ENCODE data around the gene TLDC2. TPM values are rescaled to one million over a fixed set of nuclear protein-coding genes. Genes with fewer than 3 reads are reported as not detected.
"Not testable (repeated sequence)": the region's sequence is repeated elsewhere in the genome, so short reads cannot be mapped to it uniquely, and the experiment has no call there.

TLDC2 gene
- total RNA-seq, 1 donor from 2014 or later: not detected

- intact Hi-C loops (cut with micrococcal nuclease): loop anchor here (10.0 kb wide), 1 partner anchor 239 kb away; the partner anchor contains the start of gene SLA2
- no peak overlapping the region for H3K4me3 Mint-ChIP-seq
- no peak for DNase-seq (ENCODE audit: low spot score)
- no peaks in the 10 kb centered on the region for H3K27me3 Mint-ChIP-seq (ENCODE audit: insufficient read depth)
- peaks cover 2% of the 10 kb centered on the region for H3K36me3 Mint-ChIP-seq (ENCODE audit: low read depth)
- no peak overlapping the region for H3K27ac Mint-ChIP-seq
- peaks cover 14% of the 10 kb centered on the region for H3K4me1 Mint-ChIP-seq (ENCODE audit: low read depth)
- no peaks in the 10 kb centered on the region for H3K9me3 Mint-ChIP-seq
Observed at GRCh38 chr20:36883977-36884535, 8.1 kb downstream of the TLDC2 start.

- no peak overlapping the region for H3K4me3 Mint-ChIP-seq
- peaks cover 14% of the 10 kb centered on the region for H3K4me1 Mint-ChIP-seq (ENCODE audit: low read depth)
- DNase-seq (ENCODE audit: low spot score): no peak
- H3K36me3 Mint-ChIP-seq (ENCODE audit: low read depth): peaks cover 9% of the 10 kb centered on the region
- no peak overlapping the region for H3K27ac Mint-ChIP-seq
- intact Hi-C loops (cut with micrococcal nuclease): loop anchor here (10.0 kb wide), 1 partner anchor 241 kb away; the partner anchor contains the start of gene SLA2
- no peaks in the 10 kb centered on the region for H3K27me3 Mint-ChIP-seq (ENCODE audit: insufficient read depth)
- H3K9me3 Mint-ChIP-seq: no peaks in the 10 kb centered on the region
Observed at GRCh38 chr20:36885356-36885755, 9.4 kb downstream of the TLDC2 start.

DNA sequence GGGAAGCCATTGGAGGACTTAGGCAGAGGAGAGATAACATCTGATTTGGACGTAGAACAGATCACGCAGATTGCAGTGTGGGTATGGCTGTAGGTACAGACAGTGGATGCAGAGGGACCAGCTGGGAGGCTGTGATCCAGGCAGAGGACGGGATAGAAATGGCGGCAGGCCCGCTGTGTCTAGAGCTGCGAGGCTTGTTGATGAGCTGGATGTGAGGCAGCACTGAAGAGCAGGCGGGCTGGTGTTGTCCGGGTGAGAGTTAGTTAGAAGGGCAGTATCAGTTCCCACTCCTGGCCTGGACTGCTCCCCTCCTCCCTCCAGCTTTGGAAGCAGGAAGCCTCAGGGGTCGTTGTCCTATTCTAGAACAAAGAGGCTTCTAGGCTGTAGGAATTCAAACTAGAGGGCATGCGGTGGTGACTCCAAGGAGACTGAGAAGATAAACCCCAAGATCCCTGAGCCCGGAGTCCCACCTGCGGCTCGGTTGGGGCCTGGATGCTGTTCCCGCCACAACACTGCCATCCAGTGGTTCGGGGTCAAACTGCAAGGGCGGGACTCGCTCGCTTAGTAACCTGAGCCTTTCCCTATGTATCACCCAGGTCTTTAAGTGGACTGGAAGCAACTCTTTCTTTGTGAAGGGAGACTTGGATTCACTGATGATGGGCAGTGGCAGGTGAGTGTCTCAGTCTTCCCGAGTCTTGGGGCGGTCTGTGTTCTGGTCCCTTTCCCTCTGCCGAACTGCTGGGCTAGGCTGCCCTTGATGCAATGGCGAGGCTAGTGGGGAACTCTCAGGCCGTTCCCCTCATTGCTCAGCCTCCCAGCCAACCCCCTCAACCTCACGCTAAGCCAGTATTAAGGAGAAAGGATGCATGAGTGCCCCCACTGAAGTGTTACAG is 11.2 kb downstream of the TLDC2 start:
- peak; percentile 65 for DNase-seq (ENCODE audit: low spot score)
- Mint-ChIP-seq H3K9me3 (no peaks in the 10 kb centered on the region), H3K4me3 (no peak overlapping the region), H3K36me3 (ENCODE audit: low read depth) (peaks cover 17% of the 10 kb centered on the region), H3K4me1 (ENCODE audit: low read depth) (peaks cover 17% of the 10 kb centered on the region), H3K27ac (peak overlapping the region; percentile 0), H3K27me3 (ENCODE audit: insufficient read depth) (no peaks in the 10 kb centered on the region)
- intact Hi-C loops (cut with micrococcal nuclease): loop anchor here (1.0 to 10.0 kb wide), 4 partner anchors 52 to 242 kb away; partner anchors contain the start of gene SLA2

DNA sequence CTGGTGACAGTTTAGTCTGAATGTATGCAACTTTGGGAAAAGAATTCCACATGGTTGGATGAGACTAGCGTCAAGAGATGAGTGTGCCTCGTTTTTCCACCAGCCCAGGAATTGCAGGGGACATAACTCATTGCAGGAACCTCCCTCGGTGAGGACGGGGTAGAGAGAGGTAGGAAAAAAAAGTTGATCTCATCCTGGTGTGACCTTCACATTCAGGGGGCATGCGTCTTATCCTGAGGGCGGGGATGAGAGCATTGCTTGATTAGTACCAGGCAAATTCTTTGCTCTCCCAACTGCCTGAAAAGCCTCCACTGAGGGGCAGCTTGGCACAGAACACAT is 11.8 kb downstream of the TLDC2 start:
- no peak overlapping the region for H3K4me3 Mint-ChIP-seq

GRCh38 chr20:36888880-36889516 is 13.1 kb downstream of the TLDC2 start:
- Mint-ChIP-seq H3K4me3 (no peak overlapping the region), H3K36me3 (ENCODE audit: low read depth) (peaks cover 28% of the 10 kb centered on the region), H3K4me1 (ENCODE audit: low read depth) (peaks cover 19% of the 10 kb centered on the region), H3K9me3 (no peaks in the 10 kb centered on the region), H3K27ac (no peak overlapping the region), H3K27me3 (ENCODE audit: insufficient read depth) (no peaks in the 10 kb centered on the region)
- DNase-seq (ENCODE audit: low spot score): no peak
- intact Hi-C loops (cut with micrococcal nuclease): loop anchor here (10.0 kb wide), 1 partner anchor 244 kb away; the partner anchor contains the start of gene SLA2

More for the DNA sequence above, 11.8 kb downstream of the TLDC2 start:
- intact Hi-C loops (cut with micrococcal nuclease): loop anchor here (1.0 to 10.0 kb wide), 4 partner anchors 53 to 243 kb away; partner anchors contain the start of gene SLA2
- Mint-ChIP-seq H3K27me3 (ENCODE audit: insufficient read depth) (no peaks in the 10 kb centered on the region), H3K9me3 (no peaks in the 10 kb centered on the region), H3K4me1 (ENCODE audit: low read depth) (peaks cover 19% of the 10 kb centered on the region), H3K27ac (no peak overlapping the region), H3K36me3 (ENCODE audit: low read depth) (peaks cover 22% of the 10 kb centered on the region)
- DNase-seq (ENCODE audit: low spot score): no peak

DNA sequence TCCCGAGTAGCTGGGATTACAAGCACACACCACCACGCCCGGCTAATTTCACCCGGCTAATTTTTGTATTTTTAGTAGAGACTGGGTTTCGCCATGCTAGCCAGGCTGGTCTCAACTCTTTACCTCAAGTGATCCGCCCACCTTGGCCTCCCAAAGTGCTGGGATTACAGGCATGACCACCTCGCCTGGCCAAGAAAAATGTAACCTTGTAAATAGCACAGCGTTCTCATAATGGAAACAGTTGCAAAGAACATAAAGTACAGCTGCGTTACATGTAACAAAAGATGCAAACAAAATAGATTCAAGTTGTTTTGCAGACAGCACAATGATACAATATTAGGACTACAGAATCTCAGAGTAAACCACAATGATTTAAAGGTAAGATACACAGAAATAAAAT is 14.6 kb downstream of the TLDC2 start:
- Mint-ChIP-seq H3K9me3 (no peaks in the 10 kb centered on the region), H3K36me3 (ENCODE audit: low read depth) (peaks cover 33% of the 10 kb centered on the region), H3K27ac (no peak overlapping the region), H3K4me3 (no peak overlapping the region), H3K4me1 (ENCODE audit: low read depth) (peaks cover 19% of the 10 kb centered on the region), H3K27me3 (ENCODE audit: insufficient read depth) (no peaks in the 10 kb centered on the region)
- DNase-seq (ENCODE audit: low spot score): no peak
- intact Hi-C loops (cut with micrococcal nuclease): no loop called here

DNA sequence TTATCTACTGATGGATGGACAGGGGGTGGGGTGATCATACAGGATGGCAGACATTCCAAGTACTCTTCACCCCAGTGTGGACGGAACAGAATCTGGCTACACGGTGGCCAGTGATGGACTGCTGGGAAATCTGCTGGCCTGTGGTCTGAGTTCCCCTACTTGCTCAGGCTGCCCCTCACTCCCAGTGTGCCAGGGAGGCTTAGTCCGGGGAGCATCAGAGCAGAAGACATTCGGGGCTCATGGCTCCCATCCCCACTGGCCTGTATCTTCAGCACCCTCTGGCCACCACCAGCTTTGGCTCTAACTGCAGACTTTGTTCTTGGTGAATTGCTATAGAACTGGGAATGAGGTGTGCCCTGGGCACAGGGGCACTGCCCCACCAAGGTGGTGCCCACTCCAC is 15.3 kb downstream of the TLDC2 start:
- Mint-ChIP-seq H3K36me3 (ENCODE audit: low read depth) (peaks cover 34% of the 10 kb centered on the region), H3K27ac (no peak overlapping the region), H3K27me3 (ENCODE audit: insufficient read depth) (no peaks in the 10 kb centered on the region), H3K4me3 (no peak overlapping the region), H3K9me3 (no peaks in the 10 kb centered on the region), H3K4me1 (ENCODE audit: low read depth) (peaks cover 19% of the 10 kb centered on the region)
- DNase-seq (ENCODE audit: low spot score): no peak
- intact Hi-C loops (cut with micrococcal nuclease): no loop called here

DNA sequence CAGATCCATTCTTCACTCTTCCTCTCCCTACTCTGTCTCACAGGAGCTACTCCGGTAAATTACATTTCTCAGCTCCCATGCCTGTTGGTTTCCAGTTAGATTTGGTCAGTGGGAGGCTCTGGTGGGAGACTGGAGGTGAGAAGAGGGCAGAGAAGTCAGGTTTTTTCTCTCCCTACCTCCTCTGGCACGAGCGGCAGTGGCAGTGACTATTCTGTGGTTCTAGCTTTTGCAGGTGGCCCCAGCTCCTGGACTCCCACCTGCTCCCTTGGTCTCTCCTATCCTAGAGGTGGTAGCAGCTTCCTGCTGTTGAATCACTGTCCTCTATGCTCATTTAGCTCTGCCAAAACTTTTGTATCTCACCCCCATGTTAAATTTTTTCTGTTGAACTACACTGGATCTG is 17.9 kb downstream of the TLDC2 start:
- Mint-ChIP-seq H3K9me3 (no peaks in the 10 kb centered on the region), H3K4me1 (ENCODE audit: low read depth) (peaks cover 5% of the 10 kb centered on the region), H3K27ac (no peak overlapping the region), H3K4me3 (no peak overlapping the region), H3K27me3 (ENCODE audit: insufficient read depth) (no peaks in the 10 kb centered on the region), H3K36me3 (ENCODE audit: low read depth) (peaks cover 46% of the 10 kb centered on the region)
- no peak for DNase-seq (ENCODE audit: low spot score)
- intact Hi-C loops (cut with micrococcal nuclease): no loop called here

DNA sequence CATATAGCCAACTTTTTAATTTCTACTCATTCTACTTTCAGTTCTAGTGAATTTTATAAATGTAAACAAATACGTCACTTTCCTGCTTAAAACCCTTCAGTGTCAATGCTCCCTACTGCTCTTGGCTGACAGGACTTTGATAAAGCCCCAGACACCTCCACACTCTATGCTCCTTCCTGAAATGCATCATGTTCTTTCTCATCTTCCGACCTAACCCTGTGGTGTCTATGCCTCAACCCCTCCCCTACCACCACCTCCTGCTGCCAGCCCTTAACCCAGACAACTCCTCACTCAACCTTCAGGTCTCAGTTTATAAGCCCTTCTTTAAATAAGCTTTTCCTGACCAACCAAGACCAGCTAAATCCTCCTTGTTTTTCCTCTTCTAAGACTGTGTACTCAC is 19.1 kb downstream of the TLDC2 start:
- no peak for DNase-seq (ENCODE audit: low spot score)
- H3K9me3 Mint-ChIP-seq: no peaks in the 10 kb centered on the region
- H3K27ac Mint-ChIP-seq: peak overlapping the region; percentile 86
- H3K36me3 Mint-ChIP-seq (ENCODE audit: low read depth): peaks cover 47% of the 10 kb centered on the region
- no peaks in the 10 kb centered on the region for H3K27me3 Mint-ChIP-seq (ENCODE audit: insufficient read depth)
- peaks cover 5% of the 10 kb centered on the region for H3K4me1 Mint-ChIP-seq (ENCODE audit: low read depth)
- intact Hi-C loops (cut with micrococcal nuclease): no loop called here
- no peak overlapping the region for H3K4me3 Mint-ChIP-seq

GRCh38 chr20:36904690-36905089 is 28.8 kb downstream of the TLDC2 start:
- H3K9me3 Mint-ChIP-seq: no peaks in the 10 kb centered on the region
- H3K27ac Mint-ChIP-seq: peak overlapping the region; percentile 76
- H3K4me3 Mint-ChIP-seq: no peak overlapping the region
- no peaks in the 10 kb centered on the region for H3K27me3 Mint-ChIP-seq (ENCODE audit: insufficient read depth)
- peaks cover 10% of the 10 kb centered on the region for H3K4me1 Mint-ChIP-seq (ENCODE audit: low read depth)
- no peak for DNase-seq (ENCODE audit: low spot score)
- peaks cover 39% of the 10 kb centered on the region for H3K36me3 Mint-ChIP-seq (ENCODE audit: low read depth)
- intact Hi-C loops (cut with micrococcal nuclease): no loop called here

DNA sequence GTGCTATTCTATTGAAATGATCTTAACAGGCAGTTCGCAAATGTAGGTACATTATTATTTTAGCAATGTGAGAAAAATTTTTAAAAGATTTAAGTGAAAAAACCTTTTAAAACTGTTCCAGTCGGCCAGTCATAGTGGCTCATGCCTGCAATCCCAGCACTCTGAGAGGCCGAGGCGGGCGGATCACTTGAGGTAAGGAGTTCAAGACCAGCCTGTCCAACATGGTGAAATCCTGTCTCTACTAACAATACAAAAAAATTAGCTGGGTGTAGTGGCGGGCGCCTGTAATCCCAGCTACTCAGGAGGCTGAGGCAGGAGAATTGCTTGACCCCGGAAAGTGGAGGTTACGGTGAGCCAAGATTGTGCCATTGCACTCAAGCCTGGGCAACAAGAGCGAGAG is 29.6 kb downstream of the TLDC2 start:
- H3K27ac Mint-ChIP-seq; H3K9me3 Mint-ChIP-seq; intact Hi-C loops (cut with micrococcal nuclease); H3K27me3 Mint-ChIP-seq (ENCODE audit: insufficient read depth); H3K4me1 Mint-ChIP-seq (ENCODE audit: low read depth); DNase-seq (ENCODE audit: low spot score); H3K4me3 Mint-ChIP-seq: not testable (repeated sequence)
- H3K36me3 Mint-ChIP-seq (ENCODE audit: low read depth): peaks cover 39% of the 10 kb centered on the region

- H3K9me3 Mint-ChIP-seq; H3K4me3 Mint-ChIP-seq; H3K27ac Mint-ChIP-seq; H3K4me1 Mint-ChIP-seq (ENCODE audit: low read depth); H3K27me3 Mint-ChIP-seq (ENCODE audit: insufficient read depth); intact Hi-C loops (cut with micrococcal nuclease); DNase-seq (ENCODE audit: low spot score): not testable (repeated sequence)
- H3K36me3 Mint-ChIP-seq (ENCODE audit: low read depth): peaks cover 37% of the 10 kb centered on the region
Observed at GRCh38 chr20:36906086-36906485, 30.1 kb downstream of the TLDC2 start.

DNA sequence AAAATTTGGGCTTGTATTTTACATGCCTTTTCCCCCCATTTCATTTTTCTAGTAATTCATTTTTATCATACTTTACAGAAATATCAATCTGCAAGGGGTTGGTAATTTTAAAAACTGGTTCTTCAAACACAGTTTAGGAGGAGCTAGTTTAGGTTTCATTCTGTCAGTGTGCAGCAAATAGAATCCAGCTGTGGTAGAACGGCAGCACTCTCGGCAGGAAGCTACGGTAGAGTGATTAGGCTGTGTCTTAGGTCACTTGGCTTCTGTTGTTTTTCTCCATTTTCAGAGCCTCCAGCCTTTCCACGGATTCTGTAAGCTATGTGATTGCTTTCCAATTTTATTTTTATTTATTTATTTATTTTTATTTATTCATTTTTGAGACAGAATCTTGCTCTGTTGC is 32.7 kb downstream of the TLDC2 start:
- Mint-ChIP-seq H3K4me3 (no peak overlapping the region), H3K36me3 (ENCODE audit: low read depth) (peaks cover 37% of the 10 kb centered on the region)
- intact Hi-C loops (cut with micrococcal nuclease): no loop called here

More for the DNA sequence above, 32.7 kb downstream of the TLDC2 start:
- Mint-ChIP-seq H3K27me3 (ENCODE audit: insufficient read depth) (no peaks in the 10 kb centered on the region), H3K9me3 (no peaks in the 10 kb centered on the region), H3K27ac (no peak overlapping the region), H3K4me1 (ENCODE audit: low read depth) (peaks cover 10% of the 10 kb centered on the region)
- DNase-seq (ENCODE audit: low spot score): no peak
